ENCODE measurements around the gene NKD1.

GRCh38 chr16:50621452-50621792 is 73.2 kb downstream of the NKD1 start:
- TF ChIP-seq CTCF (IDR thresholded peaks at IDR 0.05), result no peak
- no peak for TF ChIP-seq POLR2A (IDR thresholded peaks at IDR 0.05)

Measured in adrenal gland (tissue), 5 donors.